MM.1S (cell line): ENCODE data around the gene RRP1.

ENCODE experiments used
- DNase-seq: peaks from one replicate; pipeline ENCODE4 v3.0.0-alpha.2; 2015
- H2AFZ ChIP-seq: fragments of 300-600 bp; sonication (generic); 2 replicates; pipeline ENCODE4 v1.6.0; 2016; ENCODE audit warnings: antibody characterized with exemption, low read length
- H3F3A ChIP-seq: fragments of 300-600 bp; sonication (generic); 2 replicates; pipeline ENCODE4 v1.6.1; 2016; ENCODE audit warnings: mild to moderate bottlenecking, antibody characterized with exemption, low read length, moderate library complexity, mixed read lengths; ENCODE audit not compliant: insufficient read depth
- H3K27ac ChIP-seq: fragments of 300-600 bp; sonication (generic); 2 replicates; pipeline ENCODE4 v1.5.1; 2016; ENCODE audit warnings: mild to moderate bottlenecking, low read length
- H3K27me3 ChIP-seq: fragments of 300-600 bp; sonication (generic); replicated peaks from 2 replicates; pipeline ENCODE4 v1.6.0; 2016; ENCODE audit warnings: low read length; ENCODE audit not compliant: insufficient read depth
- H3K36me3 ChIP-seq: fragments of 300-600 bp; sonication (generic); replicated peaks from 2 replicates; pipeline ENCODE4 v1.6.1; 2016; ENCODE audit warnings: mild to moderate bottlenecking, low read length, mixed read lengths; ENCODE audit not compliant: insufficient read depth
- H3K4me1 ChIP-seq: fragments of 300-600 bp; sonication (generic); 2 replicates; pipeline ENCODE4 v1.6.1; 2016; ENCODE audit warnings: low read length, mixed read lengths
- H3K4me2 ChIP-seq: fragments of 300-600 bp; sonication (generic); 2 replicates; pipeline ENCODE4 v1.6.0; 2016; ENCODE audit warnings: low read depth, low read length
- H3K4me3 ChIP-seq: fragments of 300-600 bp; sonication (generic); 2 replicates; pipeline ENCODE4 v1.5.1; 2016; ENCODE audit warnings: low read length, mixed read lengths
- H3K79me2 ChIP-seq: fragments of 300-600 bp; sonication (generic); 2 replicates; pipeline ENCODE4 v1.6.1; 2016; ENCODE audit warnings: mixed run types, low read length, mixed read lengths
- H3K9ac ChIP-seq: fragments of 300-600 bp; sonication (generic); 2 replicates; pipeline ENCODE4 v1.6.1; 2016; ENCODE audit warnings: low read length, mixed read lengths
- H3K9me2 ChIP-seq: fragments of 300-600 bp; sonication (generic); replicated peaks from 2 replicates; pipeline ENCODE4 v1.6.1; 2016; ENCODE audit warnings: mild to moderate bottlenecking, low read length, mixed read lengths; ENCODE audit not compliant: insufficient read depth
- H3K9me3 ChIP-seq: fragments of 300-600 bp; sonication (generic); replicated peaks from 2 replicates; pipeline ENCODE4 v1.6.1; 2016; ENCODE audit warnings: mild to moderate bottlenecking, low read length, mixed read lengths; ENCODE audit not compliant: insufficient read depth
- H4K20me1 ChIP-seq: fragments of 300-600 bp; sonication (generic); 2 replicates; pipeline ENCODE4 v1.6.1; 2016; ENCODE audit warnings: mild to moderate bottlenecking, low read length, moderate library complexity, mixed read lengths; ENCODE audit not compliant: insufficient read depth
- EZH2 ChIP-seq: fragments of 300-600 bp; sonication (generic); optimal IDR thresholded peaks from 2 replicates; pipeline ENCODE3; 2017; ENCODE audit warnings: low read depth, mild to moderate bottlenecking, antibody characterized with exemption, low read length, mixed read lengths
- EZH2phosphoT487 ChIP-seq: fragments of 300-600 bp; sonication (generic); IDR thresholded peaks from 2 replicates; pipeline ENCODE4 v1.6.1; 2018; ENCODE audit warnings: antibody characterized with exemption, low read length
- TF ChIP-seq, protein P1 (sequence below): fragments of 300-600 bp; sonication (generic); IDR thresholded peaks from 2 replicates; pipeline ENCODE4 v1.5.1; 2016; ENCODE audit warnings: antibody characterized with exemption, low read length, mixed read lengths

Gene RRP1

DNA sequence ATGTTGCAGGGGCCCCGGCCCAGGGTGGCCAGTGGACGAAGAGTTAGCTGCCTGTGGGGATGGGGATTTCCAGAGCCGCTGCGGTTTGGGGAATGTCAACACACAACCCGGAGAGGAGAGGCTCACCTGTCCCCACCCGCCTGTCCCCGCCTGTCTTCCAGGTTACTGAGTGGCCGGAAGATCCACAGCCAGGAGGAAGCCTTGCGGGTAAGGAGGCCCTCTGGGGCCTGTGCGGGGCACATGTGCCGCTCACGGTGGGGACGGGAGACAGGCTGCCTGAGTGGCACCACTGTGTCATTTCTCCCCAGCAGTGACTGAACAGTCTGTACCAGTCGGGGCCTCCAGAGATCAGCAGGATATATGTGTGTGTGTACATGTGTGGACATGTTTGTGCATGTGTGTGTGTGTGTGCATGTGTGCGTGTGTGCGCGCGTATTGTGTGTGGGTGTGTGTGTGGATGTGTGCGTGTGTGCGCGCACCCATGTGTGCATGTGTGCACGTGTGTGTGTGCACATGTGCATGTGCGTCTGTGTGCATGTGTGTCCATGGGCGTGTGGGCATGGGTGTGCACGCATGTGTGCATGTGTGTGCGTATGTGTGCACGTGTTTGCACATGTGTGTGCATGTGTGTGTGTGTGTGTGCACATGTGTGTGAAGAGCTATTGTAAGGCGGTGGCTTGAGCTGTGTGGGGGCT is 38.9 kb upstream of the RRP1 start:
- no peaks in the 10 kb centered on the region for H4K20me1 ChIP-seq
- no peak for DNase-seq
- no peak overlapping the region for H3K4me2 ChIP-seq
- H3K9me2 ChIP-seq, result no peaks in the 10 kb centered on the region
- no peaks in the 10 kb centered on the region for H3F3A ChIP-seq
- no peak overlapping the region for H3K4me3 ChIP-seq
- TF ChIP-seq, protein P1, sequence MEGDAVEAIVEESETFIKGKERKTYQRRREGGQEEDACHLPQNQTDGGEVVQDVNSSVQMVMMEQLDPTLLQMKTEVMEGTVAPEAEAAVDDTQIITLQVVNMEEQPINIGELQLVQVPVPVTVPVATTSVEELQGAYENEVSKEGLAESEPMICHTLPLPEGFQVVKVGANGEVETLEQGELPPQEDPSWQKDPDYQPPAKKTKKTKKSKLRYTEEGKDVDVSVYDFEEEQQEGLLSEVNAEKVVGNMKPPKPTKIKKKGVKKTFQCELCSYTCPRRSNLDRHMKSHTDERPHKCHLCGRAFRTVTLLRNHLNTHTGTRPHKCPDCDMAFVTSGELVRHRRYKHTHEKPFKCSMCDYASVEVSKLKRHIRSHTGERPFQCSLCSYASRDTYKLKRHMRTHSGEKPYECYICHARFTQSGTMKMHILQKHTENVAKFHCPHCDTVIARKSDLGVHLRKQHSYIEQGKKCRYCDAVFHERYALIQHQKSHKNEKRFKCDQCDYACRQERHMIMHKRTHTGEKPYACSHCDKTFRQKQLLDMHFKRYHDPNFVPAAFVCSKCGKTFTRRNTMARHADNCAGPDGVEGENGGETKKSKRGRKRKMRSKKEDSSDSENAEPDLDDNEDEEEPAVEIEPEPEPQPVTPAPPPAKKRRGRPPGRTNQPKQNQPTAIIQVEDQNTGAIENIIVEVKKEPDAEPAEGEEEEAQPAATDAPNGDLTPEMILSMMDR, result no peak
- TF ChIP-seq EZH2 (no peak), EZH2phosphoT487 (no peak)
- no peak overlapping the region for H2AFZ ChIP-seq
- H3K27ac ChIP-seq, result no peak overlapping the region
- H3K27me3 ChIP-seq, result no peaks in the 10 kb centered on the region
- no peak overlapping the region for H3K9ac ChIP-seq
- H3K9me3 ChIP-seq, result no peaks in the 10 kb centered on the region
- no peaks in the 10 kb centered on the region for H3K4me1 ChIP-seq
- H3K79me2 ChIP-seq, result peaks cover 43% of the 10 kb centered on the region
- H3K36me3 ChIP-seq, result peaks cover 56% of the 10 kb centered on the region

DNA sequence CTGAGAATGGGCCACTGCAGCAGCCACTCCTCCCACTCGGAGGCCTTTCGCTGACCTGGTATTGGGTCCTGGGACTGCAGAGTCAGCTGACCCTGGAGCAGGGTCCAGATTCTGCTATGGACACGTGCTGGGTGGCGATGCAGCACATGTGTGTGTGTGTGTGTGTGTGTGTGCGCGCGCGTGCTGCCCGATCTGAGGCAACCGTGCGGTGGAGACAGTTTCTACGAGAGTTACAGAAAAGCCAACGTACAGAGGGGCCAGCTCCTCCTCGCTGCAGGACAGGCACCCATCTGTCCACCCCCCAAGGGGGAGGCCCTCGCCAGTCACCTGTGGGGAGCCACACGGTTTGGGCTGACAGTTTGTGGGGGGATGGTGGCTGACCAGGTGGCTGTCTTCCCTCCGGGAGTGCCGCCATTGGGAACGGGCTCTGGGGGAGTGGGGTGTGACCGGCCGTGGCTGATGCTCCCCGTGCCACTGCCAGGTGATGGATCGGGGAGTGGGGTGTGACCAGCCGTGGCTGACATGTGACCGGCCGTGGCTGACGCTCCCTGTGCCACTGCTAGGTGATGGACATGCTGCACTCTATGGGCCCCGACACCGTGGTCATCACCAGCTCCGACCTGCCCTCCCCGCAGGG is 37.3 kb upstream of the RRP1 start:
- H3K27ac ChIP-seq, result no peak overlapping the region
- H3K9ac ChIP-seq, result no peak overlapping the region
- no peaks in the 10 kb centered on the region for H3F3A ChIP-seq
- H3K36me3 ChIP-seq, result peaks cover 60% of the 10 kb centered on the region
- H3K4me2 ChIP-seq, result no peak overlapping the region
- H3K4me3 ChIP-seq, result no peak overlapping the region
- H2AFZ ChIP-seq, result no peak overlapping the region
- no peaks in the 10 kb centered on the region for H3K9me3 ChIP-seq
- DNase-seq, result no peak
- no peaks in the 10 kb centered on the region for H4K20me1 ChIP-seq
- no peaks in the 10 kb centered on the region for H3K4me1 ChIP-seq
- no peaks in the 10 kb centered on the region for H3K9me2 ChIP-seq
- TF ChIP-seq EZH2phosphoT487 (no peak), EZH2 (no peak)
- TF ChIP-seq, protein P1, result no peak
- no peaks in the 10 kb centered on the region for H3K27me3 ChIP-seq
- H3K79me2 ChIP-seq, result peaks cover 45% of the 10 kb centered on the region

DNA sequence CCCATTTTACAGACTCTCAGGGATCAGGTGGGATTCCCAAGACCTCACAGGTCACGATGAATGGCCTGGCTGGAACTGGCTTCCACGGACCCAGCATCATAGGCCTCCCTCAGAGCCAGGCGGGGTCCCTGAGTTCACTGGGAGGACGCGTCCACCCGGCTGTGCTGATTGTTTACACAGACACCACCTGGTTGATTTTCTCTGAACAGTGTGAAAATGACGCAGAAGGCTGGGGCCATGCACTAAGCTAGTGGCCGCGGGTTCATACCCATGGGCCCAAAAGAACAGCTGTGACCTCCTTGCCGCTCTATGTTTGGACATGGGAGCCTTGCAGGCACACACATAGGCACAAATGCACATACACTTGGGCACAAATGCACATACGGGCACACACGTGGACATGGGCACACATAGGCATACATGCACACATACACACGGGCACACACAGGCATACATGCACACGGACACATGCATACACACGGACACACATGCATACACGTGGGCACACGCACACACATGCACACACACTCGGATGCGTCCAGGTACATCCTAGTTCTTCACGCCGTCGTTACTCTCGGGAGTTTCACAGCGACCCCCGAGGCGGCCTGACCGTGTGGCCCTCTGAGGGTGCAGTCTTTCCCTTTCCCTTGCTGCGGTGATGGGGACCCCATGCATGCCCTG is 36.5 kb upstream of the RRP1 start:
- no peak for DNase-seq
- Histone ChIP-seq H3K9me3 (no peaks in the 10 kb centered on the region), H3K4me1 (no peaks in the 10 kb centered on the region), H3K4me2 (no peak overlapping the region), H3K79me2 (peaks cover 37% of the 10 kb centered on the region), H3K4me3 (no peak overlapping the region), H3K27ac (no peak overlapping the region), H2AFZ (no peak overlapping the region), H3K9me2 (no peaks in the 10 kb centered on the region), H3K36me3 (peaks cover 55% of the 10 kb centered on the region), H3K9ac (no peak overlapping the region), H4K20me1 (no peaks in the 10 kb centered on the region), H3F3A (no peaks in the 10 kb centered on the region), H3K27me3 (no peaks in the 10 kb centered on the region)
- TF ChIP-seq EZH2phosphoT487 (no peak), EZH2 (no peak)
- TF ChIP-seq, protein P1, result no peak
